GM18870 (cell line): ENCODE results near the gene SPAG16.
"Not testable (repeated sequence)": the region's sequence is repeated elsewhere in the genome, so short reads cannot be mapped to it uniquely, and the experiment has no call there.

ENCODE experiments used
- ATAC-seq: cut with Tn5 transposase; IDR thresholded peaks from one replicate; pipeline ENCODE4 v1.9.1; 2021; ENCODE audit warnings: moderate library complexity; ENCODE audit not compliant: unreplicated experiment

The SPAG16 gene

GRCh38 chr2:213980883-213981282 lies 696.6 kb downstream of the SPAG16 start:
- no peak for ATAC-seq

- ATAC-seq = no peak
Measured at GRCh38 chr2:213989207-213989606, 704.9 kb downstream of the SPAG16 start.

GRCh38 chr2:213991453-213992108 lies 707.3 kb downstream of the SPAG16 start:
- ATAC-seq = no peak

- ATAC-seq = no peak
Measured at GRCh38 chr2:213995400-213996105, 711.3 kb downstream of the SPAG16 start.

GRCh38 chr2:213998976-213999375 lies 714.7 kb downstream of the SPAG16 start:
- not testable (repeated sequence) for ATAC-seq

- ATAC-seq = no peak
Measured at GRCh38 chr2:214004463-214004862, 720.2 kb downstream of the SPAG16 start.

- no peak for ATAC-seq
Measured at GRCh38 chr2:214005337-214005736, 721.1 kb downstream of the SPAG16 start.

GRCh38 chr2:214006601-214007000 lies 722.3 kb downstream of the SPAG16 start:
- no peak for ATAC-seq

- ATAC-seq = no peak
Measured at GRCh38 chr2:214011676-214012075, 727.4 kb downstream of the SPAG16 start.

- ATAC-seq = no peak
Measured at GRCh38 chr2:214014551-214015220, 730.4 kb downstream of the SPAG16 start.

- ATAC-seq = no peak
Measured at GRCh38 chr2:214019229-214019972, 735.1 kb downstream of the SPAG16 start.

GRCh38 chr2:214019973-214020345 lies 735.7 kb downstream of the SPAG16 start:
- no peak for ATAC-seq

- ATAC-seq = no peak
Measured at GRCh38 chr2:214029190-214029589, 744.9 kb downstream of the SPAG16 start.

- ATAC-seq = no peak
Measured at GRCh38 chr2:214031566-214031965, 747.3 kb downstream of the SPAG16 start.

- no peak for ATAC-seq
Measured at GRCh38 chr2:214034417-214034816, 750.2 kb downstream of the SPAG16 start.

- ATAC-seq = no peak
Measured at GRCh38 chr2:214035091-214035852, 751.0 kb downstream of the SPAG16 start.

- no peak for ATAC-seq
Measured at GRCh38 chr2:214035921-214036320, 751.7 kb downstream of the SPAG16 start.

GRCh38 chr2:214038186-214038585 lies 753.9 kb downstream of the SPAG16 start:
- ATAC-seq = no peak

GRCh38 chr2:214050731-214051130 lies 766.5 kb downstream of the SPAG16 start:
- ATAC-seq = no peak

- ATAC-seq = no peak
Measured at GRCh38 chr2:214051585-214051984, 767.3 kb downstream of the SPAG16 start.

- ATAC-seq = no peak
Measured at GRCh38 chr2:214052235-214052634, 768.0 kb downstream of the SPAG16 start.
